ENCODE results near the gene CDCA3. TPM values are rescaled to one million over a fixed set of nuclear protein-coding genes. Genes with fewer than 3 reads are reported as not detected.

The CDCA3 gene
- total RNA-seq, 1 donor from 2014 or later, result 2.9 TPM

GRCh38 chr12:6843118-6843902 is 7.8 kb downstream of the CDCA3 start:
- Histone ChIP-seq H3K9me3 (no peaks in the 10 kb centered on the region), H3K27ac (no peak overlapping the region), H3K27me3 (ENCODE audit: low read depth) (no peaks in the 10 kb centered on the region), H3K36me3 (peaks cover 9% of the 10 kb centered on the region), H3K4me1 (no peaks in the 10 kb centered on the region), H3K4me3 (no peak overlapping the region)
- TF ChIP-seq CTCF (IDR thresholded peaks at IDR 0.05), result no peak
- intact Hi-C loops (cut with DNase I), result no loop called here
- DNase-seq, result no peak
- ATAC-seq, result no peak

- no peak for DNase-seq
- TF ChIP-seq CTCF (IDR thresholded peaks at IDR 0.05), result no peak
Observed at GRCh38 chr12:6842075-6842474, 9.0 kb downstream of the CDCA3 start.

GRCh38 chr12:6840761-6841515 is 10.1 kb downstream of the CDCA3 start, which contains the start of gene GNB3:
Gene GNB3, plus strand, starts transcription at chr12:6840925. Its CDS starts 363 bp downstream, at chr12:6841288.
- H3K4me1 ChIP-seq, result no peaks in the 10 kb centered on the region
- no peak within 1 kb of the TSS for H3K4me3 ChIP-seq
- no peak for ATAC-seq
- peaks cover 13% of the 10 kb centered on the region for H3K36me3 ChIP-seq
- no peaks in the 10 kb centered on the region for H3K27me3 ChIP-seq (ENCODE audit: low read depth)
- TF ChIP-seq CTCF (IDR thresholded peaks at IDR 0.05), result no peak
- intact Hi-C loops (cut with DNase I), result no loop called here
- no peak within 1 kb of the TSS for H3K27ac ChIP-seq
- no peak for DNase-seq
- H3K9me3 ChIP-seq, result no peaks in the 10 kb centered on the region

More at GRCh38 chr12:6842075-6842474, 9.0 kb downstream of the CDCA3 start:
- no peak for ATAC-seq
- Histone ChIP-seq H3K27ac (no peak overlapping the region), H3K4me1 (no peaks in the 10 kb centered on the region), H3K9me3 (no peaks in the 10 kb centered on the region), H3K27me3 (ENCODE audit: low read depth) (no peaks in the 10 kb centered on the region), H3K4me3 (no peak overlapping the region), H3K36me3 (peaks cover 13% of the 10 kb centered on the region)
- intact Hi-C loops (cut with DNase I), result no loop called here

GRCh38 chr12:6840330-6840729 is 10.8 kb downstream of the CDCA3 start:
- ATAC-seq (no peak), DNase-seq (no peak)
- no peak for TF ChIP-seq CTCF (IDR thresholded peaks at IDR 0.05)
- Histone ChIP-seq H3K4me3 (no peak overlapping the region), H3K27me3 (ENCODE audit: low read depth) (no peaks in the 10 kb centered on the region), H3K4me1 (no peaks in the 10 kb centered on the region), H3K36me3 (peaks cover 13% of the 10 kb centered on the region), H3K27ac (no peak overlapping the region), H3K9me3 (no peaks in the 10 kb centered on the region)
- intact Hi-C loops (cut with DNase I), result no loop called here

GRCh38 chr12:6839482-6840201 is 11.4 kb downstream of the CDCA3 start:
- Histone ChIP-seq H3K4me1 (no peaks in the 10 kb centered on the region), H3K27ac (no peak overlapping the region), H3K9me3 (no peaks in the 10 kb centered on the region), H3K4me3 (no peak overlapping the region), H3K27me3 (ENCODE audit: low read depth) (no peaks in the 10 kb centered on the region), H3K36me3 (peaks cover 12% of the 10 kb centered on the region)
- ATAC-seq, result no peak
- TF ChIP-seq CTCF (IDR thresholded peaks at IDR 0.05), result no peak
- DNase-seq, result no peak
- intact Hi-C loops (cut with DNase I), result no loop called here

Measured in lower lobe of right lung (tissue), 2 donors.